ENCODE data around the gene TRMT61A. TPM values are rescaled to one million over a fixed set of nuclear protein-coding genes. Genes with fewer than 3 reads are reported as not detected.

TRMT61A gene
- total and polyA plus RNA-seq, 2 of the 13 experiments (the other 11 are each of a cell fraction or from before 2014, with no cell fraction given): 6.5 to 13.6 TPM

DNA sequence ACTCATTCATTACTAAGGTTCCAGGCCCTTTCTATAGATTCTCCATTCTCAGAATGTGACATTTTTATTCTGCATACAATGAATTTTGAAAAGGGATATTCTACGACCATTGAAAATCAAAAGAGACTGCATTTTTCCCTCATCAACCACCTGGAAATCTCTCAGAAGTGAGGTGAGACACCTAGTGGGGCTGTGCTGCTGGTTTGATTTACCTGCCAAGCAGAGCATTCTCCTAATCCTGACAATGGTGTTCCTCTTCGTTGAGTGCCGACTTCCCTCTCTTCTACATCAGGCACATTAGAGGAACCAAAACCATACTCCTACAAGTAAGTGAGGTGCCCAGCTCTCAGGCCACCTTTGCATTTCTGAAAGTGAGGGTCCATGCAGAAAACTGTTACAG lies 21.2 kb upstream of the TRMT61A start (continued):
- TF ChIP-seq ZNF556 (CRISPR knock-in tag; IDR thresholded peaks at IDR 0.05; ENCODE audit: borderline replicate concordance) (no peak), MXI1 (IDR thresholded peaks at IDR 0.05; ENCODE audit: borderline replicate concordance, low read depth, low read length) (no peak), SOX5 (CRISPR knock-in tag; IDR thresholded peaks at IDR 0.05; ENCODE audit: borderline replicate concordance) (no peak), JDP2 (CRISPR knock-in tag; IDR thresholded peaks at IDR 0.05; ENCODE audit: borderline replicate concordance) (no peak), ZMYM3 (CRISPR knock-in tag; IDR thresholded peaks at IDR 0.05) (no peak), ZKSCAN5 (CRISPR knock-in tag; IDR thresholded peaks at IDR 0.05) (no peak), ZNF749 (CRISPR knock-in tag; IDR thresholded peaks at IDR 0.05; ENCODE audit: borderline replicate concordance) (no peak)

DNA sequence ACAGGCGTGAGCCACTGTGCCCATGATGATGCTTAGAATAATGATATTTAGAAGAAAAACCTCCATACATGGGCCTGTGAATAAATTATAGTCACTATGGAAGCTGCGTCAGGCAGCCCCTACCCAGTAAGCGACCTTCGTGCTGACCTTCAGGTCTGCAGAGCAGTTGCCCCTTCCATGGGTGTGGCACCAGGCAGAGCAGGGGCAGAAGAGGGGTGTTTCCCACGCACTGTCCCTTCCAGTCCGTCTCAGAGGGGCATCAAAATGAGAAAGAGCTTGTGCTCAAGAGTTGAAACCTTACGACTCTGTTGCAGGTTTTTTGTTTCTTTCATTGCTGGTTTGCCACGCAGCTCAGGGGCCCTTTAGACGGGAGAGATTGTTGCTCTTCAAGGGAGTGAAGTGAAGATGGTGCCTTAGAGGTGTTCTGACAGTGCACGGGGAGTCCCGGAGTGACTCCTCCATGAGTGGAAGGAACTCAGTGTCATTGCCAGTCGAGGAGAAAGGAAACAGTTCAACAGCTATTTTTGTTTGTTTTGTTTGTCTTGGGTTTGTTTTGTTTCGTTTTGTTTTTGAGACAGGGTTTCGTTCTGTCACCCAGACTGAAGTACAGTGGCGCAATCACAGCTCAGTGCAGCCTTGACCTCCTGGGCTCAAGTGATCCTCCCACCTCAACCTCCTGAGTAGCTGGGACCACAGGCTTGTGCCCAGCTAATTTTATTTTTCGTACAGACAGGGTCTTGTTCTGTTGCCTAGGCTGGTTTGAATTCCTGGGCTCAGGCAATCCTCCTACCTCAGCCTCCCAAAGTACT lies 20.3 kb upstream of the TRMT61A start:
- Histone ChIP-seq H3K4me3 (replicated peaks in 1 of 3; ENCODE audit: insufficient read depth in 1 of 3, low read depth in 2 of 3, low read length in 3 of 3) (no peak overlapping the region), H3K27me3 (ENCODE audit: control insufficient read depth in 1 of 2, insufficient read depth in 2 of 2, low read length in 2 of 2) (no peaks in the 10 kb centered on the region), H3K79me2 (ENCODE audit: insufficient read depth, low read length) (no peaks in the 10 kb centered on the region), H3K4me1 (ENCODE audit: insufficient read depth, low read length) (peaks cover 25% of the 10 kb centered on the region), H2AFZ (ENCODE audit: low read length) (no peak overlapping the region), H3K36me3 (replicated peaks in 1 of 2; ENCODE audit: control insufficient read depth in 1 of 2, insufficient read depth in 2 of 2, low read length in 2 of 2) (peaks cover 11 to 22% of the 10 kb centered on the region in 2 experiments; a peak in 4 of 5 replicates), H4K20me1 (ENCODE audit: insufficient read depth, low read length) (no peaks in the 10 kb centered on the region), H3K27ac (ENCODE audit: extremely low read length, insufficient read depth, low read length) (peak overlapping the region; percentile 22), H3K9ac (ENCODE audit: insufficient read depth, low read depth, low read length) (no peak overlapping the region), H3K9me3 (ENCODE audit: low read length) (no peaks in the 10 kb centered on the region), H3K4me2 (ENCODE audit: low read depth, low read length) (peak overlapping the region; percentile 38; the same call in 1 of the 2 replicates)
- in situ Hi-C loops (cut with HindIII; ENCODE audit: extremely low pct_ligation_motif_present, low pct_unique_long_range_greater_than_20kb): no loop called here
- 66% methylated on average over 16 of the region's 16 CpGs for WGBS (ENCODE audit: low lambda C conversion rate)
- ATAC-seq (0 out of 3 replicates have a peak, but pooled peaks have one; percentile 12), DNase-seq (ENCODE audit: low spot score) (no peak), FAIRE-seq (peak; percentile 68)
- intact Hi-C loops (cut with micrococcal nuclease; ENCODE audit: unreplicated experiment): no loop called here
- ChIA-PET CTCF (ENCODE audit: low intra/inter-chr PET ratio, low total read pairs) (no interaction called here), POLR2A (interaction anchor here (0.6 to 1.9 kb wide), 2 partner anchors 19 to 183 kb away, joined by 3 to 15 read pairs; partner anchors contain the start of gene TRMT61A)
- no TSS peak for BruUV-seq (replicated peaks)
- TF ChIP-seq GATAD2A (CRISPR knock-in tag; IDR thresholded peaks at IDR 0.05): peak; percentile 25; the same call in 1 of the 2 replicates
- peak; percentile 67 for TF ChIP-seq CEBPG (CRISPR knock-in tag; IDR thresholded peaks at IDR 0.05)
- 0 out of 2 replicates have a peak, but pooled peaks have one; percentile 22 for TF ChIP-seq NR2C2 (CRISPR knock-in tag; IDR thresholded peaks at IDR 0.05; ENCODE audit: borderline replicate concordance)
- TF ChIP-seq, protein P1, sequence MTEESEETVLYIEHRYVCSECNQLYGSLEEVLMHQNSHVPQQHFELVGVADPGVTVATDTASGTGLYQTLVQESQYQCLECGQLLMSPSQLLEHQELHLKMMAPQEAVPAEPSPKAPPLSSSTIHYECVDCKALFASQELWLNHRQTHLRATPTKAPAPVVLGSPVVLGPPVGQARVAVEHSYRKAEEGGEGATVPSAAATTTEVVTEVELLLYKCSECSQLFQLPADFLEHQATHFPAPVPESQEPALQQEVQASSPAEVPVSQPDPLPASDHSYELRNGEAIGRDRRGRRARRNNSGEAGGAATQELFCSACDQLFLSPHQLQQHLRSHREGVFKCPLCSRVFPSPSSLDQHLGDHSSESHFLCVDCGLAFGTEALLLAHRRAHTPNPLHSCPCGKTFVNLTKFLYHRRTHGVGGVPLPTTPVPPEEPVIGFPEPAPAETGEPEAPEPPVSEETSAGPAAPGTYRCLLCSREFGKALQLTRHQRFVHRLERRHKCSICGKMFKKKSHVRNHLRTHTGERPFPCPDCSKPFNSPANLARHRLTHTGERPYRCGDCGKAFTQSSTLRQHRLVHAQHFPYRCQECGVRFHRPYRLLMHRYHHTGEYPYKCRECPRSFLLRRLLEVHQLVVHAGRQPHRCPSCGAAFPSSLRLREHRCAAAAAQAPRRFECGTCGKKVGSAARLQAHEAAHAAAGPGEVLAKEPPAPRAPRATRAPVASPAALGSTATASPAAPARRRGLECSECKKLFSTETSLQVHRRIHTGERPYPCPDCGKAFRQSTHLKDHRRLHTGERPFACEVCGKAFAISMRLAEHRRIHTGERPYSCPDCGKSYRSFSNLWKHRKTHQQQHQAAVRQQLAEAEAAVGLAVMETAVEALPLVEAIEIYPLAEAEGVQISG (CRISPR knock-in tag; IDR thresholded peaks at IDR 0.05): 0 out of 2 replicates have a peak, but pooled peaks have one; percentile 7
- peak in 1 of 2 experiments; percentile 33; a peak in 2 of 4 replicates for TF ChIP-seq NR2F1 (CRISPR knock-in tag; IDR thresholded peaks at IDR 0.05)
- TF ChIP-seq, protein P2, sequence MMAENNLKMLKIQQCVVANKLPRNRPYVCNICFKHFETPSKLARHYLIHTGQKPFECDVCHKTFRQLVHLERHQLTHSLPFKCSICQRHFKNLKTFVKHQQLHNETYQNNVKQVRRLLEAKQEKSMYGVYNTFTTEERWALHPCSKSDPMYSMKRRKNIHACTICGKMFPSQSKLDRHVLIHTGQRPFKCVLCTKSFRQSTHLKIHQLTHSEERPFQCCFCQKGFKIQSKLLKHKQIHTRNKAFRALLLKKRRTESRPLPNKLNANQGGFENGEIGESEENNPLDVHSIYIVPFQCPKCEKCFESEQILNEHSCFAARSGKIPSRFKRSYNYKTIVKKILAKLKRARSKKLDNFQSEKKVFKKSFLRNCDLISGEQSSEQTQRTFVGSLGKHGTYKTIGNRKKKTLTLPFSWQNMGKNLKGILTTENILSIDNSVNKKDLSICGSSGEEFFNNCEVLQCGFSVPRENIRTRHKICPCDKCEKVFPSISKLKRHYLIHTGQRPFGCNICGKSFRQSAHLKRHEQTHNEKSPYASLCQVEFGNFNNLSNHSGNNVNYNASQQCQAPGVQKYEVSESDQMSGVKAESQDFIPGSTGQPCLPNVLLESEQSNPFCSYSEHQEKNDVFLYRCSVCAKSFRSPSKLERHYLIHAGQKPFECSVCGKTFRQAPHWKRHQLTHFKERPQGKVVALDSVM (CRISPR knock-in tag; IDR thresholded peaks at IDR 0.05): peak; percentile 81
- TF ChIP-seq CEBPB (IDR thresholded peaks at IDR 0.05; ENCODE audit: borderline replicate concordance, low read depth, low read length): peak; percentile 78
- TF ChIP-seq SRSF9 (IDR thresholded peaks at IDR 0.05; ENCODE audit: borderline replicate concordance, insufficient read depth, low read depth, low read length, poor library complexity, severe bottlenecking): no peak
- no peak for TF ChIP-seq SOX6 (IDR thresholded peaks at IDR 0.05)
- TF ChIP-seq SOX6 (CRISPR knock-in tag; IDR thresholded peaks at IDR 0.05): peak; percentile 70
- 0 out of 2 replicates have a peak, but pooled peaks have one; percentile 40 for TF ChIP-seq SP5 (CRISPR knock-in tag; IDR thresholded peaks at IDR 0.05; ENCODE audit: borderline replicate concordance, low read depth)
